HG02623 (cell line): ENCODE results near the gene ZNF606.
A peak's percentile ranks its signal among the peaks of the same experiment; 100 is the strongest.
"Not testable (repeated sequence)": the region's sequence is repeated elsewhere in the genome, so short reads cannot be mapped to it uniquely, and the experiment has no call there.

Experiments used
- ATAC-seq: cut with Tn5 transposase; IDR thresholded peaks from one replicate; pipeline ENCODE4 v1.9.1; 2021; ENCODE audit warnings: moderate library complexity; ENCODE audit not compliant: unreplicated experiment

ZNF606 gene

GRCh38 chr19:58014141-58014540 lies 11.5 kb upstream of the ZNF606 start:
- ATAC-seq: no peak

- ATAC-seq: no peak
These were observed 7.9 kb upstream of the ZNF606 start for GRCh38 chr19:58010507-58010906.

- ATAC-seq: no peak
These were observed 7.2 kb upstream of the ZNF606 start for GRCh38 chr19:58009666-58010301.

DNA sequence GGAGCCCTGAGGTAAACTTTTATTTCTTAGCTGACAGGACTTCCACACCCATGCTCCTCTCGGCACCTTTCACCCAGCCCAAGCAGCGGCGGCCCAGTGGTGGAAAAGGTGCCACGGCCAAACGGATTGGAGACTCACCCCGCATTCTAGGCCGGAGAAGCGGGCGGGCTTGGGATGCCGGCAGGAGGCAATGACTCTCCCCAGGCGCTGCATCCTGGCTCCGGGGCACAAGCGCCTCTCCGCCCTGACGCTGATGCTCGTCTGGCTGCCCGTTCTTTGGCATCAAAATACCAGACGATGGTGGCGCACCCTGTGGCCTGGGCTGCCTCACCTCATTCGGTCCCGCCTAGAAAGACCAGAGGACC lies 6.7 kb upstream of the ZNF606 start:
- no peak for ATAC-seq

DNA sequence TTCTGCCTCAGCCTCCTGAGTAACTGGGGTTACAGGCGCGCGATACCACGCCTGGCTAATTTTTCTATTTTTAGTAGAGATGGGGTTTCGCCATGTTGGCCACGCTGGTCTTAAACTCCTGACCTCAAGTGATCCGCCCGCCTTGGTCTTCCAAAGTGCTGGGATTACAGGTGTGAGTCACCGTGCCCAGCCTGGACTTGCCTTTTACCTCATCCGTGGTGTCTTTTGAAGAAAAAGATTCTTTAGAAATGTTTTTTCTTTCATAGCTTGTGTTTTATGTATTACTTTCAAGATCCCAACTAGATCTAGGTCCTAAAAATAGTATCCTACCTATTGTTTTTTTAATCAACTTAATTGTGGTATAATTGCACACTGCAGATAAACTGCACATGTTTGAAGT lies 6.3 kb upstream of the ZNF606 start:
- ATAC-seq: not testable (repeated sequence)

DNA sequence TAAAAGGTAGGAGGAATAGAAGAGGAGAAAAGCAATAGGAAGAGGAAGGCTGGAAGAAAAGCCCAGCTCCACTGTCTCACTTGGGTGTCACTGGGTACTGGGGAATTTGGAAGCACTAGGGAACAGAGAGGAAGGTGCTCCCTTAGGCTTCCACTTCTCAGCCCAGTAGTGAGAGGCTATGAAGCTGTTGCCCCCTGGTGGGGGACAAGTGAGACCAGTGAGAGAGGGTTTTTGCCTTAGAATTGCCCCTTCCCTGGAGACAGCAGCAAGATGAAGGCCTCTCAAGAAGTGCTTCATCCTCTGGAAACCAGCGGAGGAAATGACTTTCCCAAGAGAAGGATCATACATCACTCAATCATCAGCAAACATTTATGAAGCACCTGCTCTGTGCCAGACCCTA lies 4.7 kb upstream of the ZNF606 start:
- no peak for ATAC-seq

DNA sequence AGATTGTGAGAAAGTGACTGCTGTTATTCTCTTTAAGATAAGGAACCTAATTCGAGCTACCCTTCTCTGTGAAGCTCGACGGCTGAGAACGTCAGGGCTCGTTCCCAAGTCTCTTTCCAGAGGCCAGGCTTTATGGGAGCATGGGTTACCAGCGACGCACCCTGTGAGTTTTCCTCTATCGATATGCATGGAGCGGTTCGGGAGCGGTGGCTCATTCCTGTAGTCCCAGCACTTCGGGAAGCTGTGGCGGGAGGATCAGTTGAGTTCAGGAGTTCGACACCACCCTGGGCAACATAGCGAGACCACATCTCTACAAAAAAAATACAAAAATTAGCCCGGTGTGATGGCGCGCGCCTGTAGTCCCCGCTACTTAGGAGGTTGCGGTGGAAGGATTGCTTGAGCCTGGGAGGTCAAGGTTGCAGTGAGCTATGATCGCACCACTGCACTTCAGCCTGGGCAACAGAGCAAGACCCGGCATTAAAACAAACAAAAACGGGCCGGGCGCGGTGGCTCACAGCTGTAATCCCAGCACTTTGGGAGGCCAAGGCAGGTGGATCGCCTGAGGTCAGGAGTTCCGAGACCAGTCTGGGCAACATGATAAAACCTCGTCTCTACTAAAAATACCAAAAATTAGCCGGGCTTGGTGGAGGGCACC lies 681 bp upstream of the ZNF606 start:
- ATAC-seq: no peak

DNA sequence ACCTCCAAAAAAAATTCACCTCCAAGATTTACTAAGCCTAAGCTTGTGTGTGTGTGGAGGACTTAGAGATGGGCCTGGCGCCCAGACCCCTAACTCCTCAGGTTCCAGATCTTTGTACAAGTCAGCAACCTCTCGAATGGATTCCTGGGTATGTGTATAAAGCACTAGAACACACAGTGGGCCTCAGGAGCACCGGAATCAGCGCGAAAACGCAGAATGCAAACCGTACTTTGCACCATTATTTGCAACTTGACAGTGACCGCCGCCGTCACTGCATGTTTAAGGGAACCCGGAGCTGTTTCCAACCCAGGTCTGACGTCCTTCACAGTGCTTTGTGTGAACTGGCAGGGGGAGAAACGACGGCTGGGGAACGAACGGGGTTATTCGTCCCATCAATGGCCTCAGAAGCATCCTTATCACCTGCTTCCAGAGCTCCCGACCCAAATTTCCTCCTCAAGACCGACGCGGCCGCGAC lies 688 bp downstream of the ZNF606 start:
- no peak for ATAC-seq

- no peak for ATAC-seq
These were observed 1.9 kb downstream of the ZNF606 start for GRCh38 chr19:58000677-58001076.

DNA sequence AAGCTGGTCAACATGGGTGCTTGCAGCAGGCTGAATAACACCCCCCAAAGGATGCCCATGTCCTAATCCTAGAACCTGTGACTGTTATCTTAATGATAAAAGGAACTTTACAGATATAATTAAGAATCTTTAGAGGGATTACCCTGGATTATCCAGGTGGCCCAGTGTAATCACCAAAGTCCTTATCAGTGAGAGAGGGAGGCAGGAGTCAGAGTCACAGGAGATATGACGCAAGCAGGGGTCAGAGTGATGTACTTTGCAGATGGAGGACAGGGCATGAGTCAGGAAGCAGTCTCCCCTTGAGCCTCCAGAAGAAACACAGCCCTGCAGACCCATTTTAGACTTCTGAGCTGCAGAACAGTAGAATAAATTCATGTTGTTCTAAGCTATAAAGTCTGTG lies 9.8 kb downstream of the ZNF606 start:
- ATAC-seq: no peak

- no peak for ATAC-seq
These were observed 23.9 kb downstream of the ZNF606 start for GRCh38 chr19:57978586-57979289.

- no peak for ATAC-seq
These were observed 28.2 kb downstream of the ZNF606 start, which contains the start of gene C19orf18 for GRCh38 chr19:57974434-57974833. Gene C19orf18 (minus strand): TSS chr19:57974534. CDS start chr19:57974432, 102 bp downstream.

GRCh38 chr19:57964761-57965160 lies 37.9 kb downstream of the ZNF606 start:
- ATAC-seq: no peak

GRCh38 chr19:57961785-57962184 lies 40.8 kb downstream of the ZNF606 start:
- ATAC-seq: no peak

DNA sequence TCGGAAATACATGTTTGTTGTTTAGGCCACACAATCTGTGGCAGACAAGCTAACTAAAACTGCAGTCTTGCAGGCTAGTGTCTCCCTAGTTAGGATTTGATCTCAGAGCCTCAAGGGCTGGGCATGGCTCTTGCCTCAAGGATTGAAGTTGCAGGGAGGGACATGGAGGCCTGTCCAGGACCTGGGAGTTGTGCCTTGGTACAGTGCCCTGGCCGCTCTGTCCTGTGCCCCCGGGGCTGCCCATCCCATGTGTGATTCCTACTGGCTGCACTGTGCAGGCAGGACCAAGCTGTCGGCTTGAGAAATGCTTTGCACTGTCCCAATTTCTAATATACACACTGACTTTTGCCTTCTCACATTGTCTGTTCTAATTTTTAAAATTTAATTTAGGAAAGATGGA lies 47.6 kb downstream of the ZNF606 start:
- ATAC-seq: no peak

- ATAC-seq: no peak
These were observed 52.9 kb downstream of the ZNF606 start for GRCh38 chr19:57949702-57950101.

DNA sequence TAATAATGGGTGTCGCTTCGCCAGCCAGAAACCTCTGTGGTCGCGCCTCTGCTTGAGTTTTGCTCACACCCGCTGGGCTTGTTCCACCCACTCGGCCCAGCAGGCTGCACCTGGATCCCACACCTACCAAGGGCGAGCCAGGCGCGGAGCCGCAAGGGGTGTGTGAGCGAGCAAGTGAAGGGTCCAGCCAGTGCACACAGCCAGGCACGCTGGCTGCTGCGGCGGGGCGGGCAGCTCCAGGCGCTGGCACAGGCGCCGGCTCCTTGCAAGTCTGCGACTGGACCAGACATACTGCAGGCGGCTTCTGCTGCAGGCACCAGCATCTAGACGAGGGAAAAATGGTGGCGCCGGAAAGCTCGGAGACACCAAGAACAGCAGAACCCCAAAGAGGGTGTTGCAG lies 53.3 kb downstream of the ZNF606 start:
- ATAC-seq: no peak

- peak; percentile 86 for ATAC-seq
These were observed 55.0 kb downstream of the ZNF606 start, which contains the start of gene ZNF256 for GRCh38 chr19:57947419-57948134. Gene ZNF256 (minus strand): TSS chr19:57947706. CDS start chr19:57947474, 232 bp downstream.

GRCh38 chr19:57947088-57947418 lies 55.6 kb downstream of the ZNF606 start:
- ATAC-seq: peak; percentile 11

- ATAC-seq: no peak
These were observed 56.3 kb downstream of the ZNF606 start for GRCh38 chr19:57946316-57946715.

DNA sequence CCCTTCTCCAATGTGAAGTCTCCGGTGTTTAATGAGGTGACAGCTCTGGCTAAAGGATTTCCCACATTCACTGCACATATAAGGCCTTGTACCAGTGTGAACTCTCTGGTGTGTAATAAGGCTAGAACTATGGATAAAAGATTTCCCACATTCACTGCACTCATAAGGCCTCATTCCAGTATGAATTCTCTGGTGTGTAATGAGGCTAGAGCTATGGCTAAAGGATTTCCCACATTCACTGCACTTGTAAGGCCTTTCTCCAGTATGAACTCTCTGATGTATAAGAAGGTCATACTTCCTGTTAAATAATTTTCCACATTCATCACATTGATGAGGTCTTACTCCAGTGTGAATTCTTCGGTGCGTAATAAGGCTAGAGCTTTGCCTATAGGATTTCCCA lies 61.0 kb downstream of the ZNF606 start:
- ATAC-seq: no peak
